CD4-positive, alpha-beta T cell treated with Interleukin-12 subunit alpha and Interleukin-12 subunit beta, for 1 hour (primary cell): Measurements from ENCODE around the gene PPP1R27.
A peak's percentile ranks its signal among the peaks of the same experiment; 100 is the strongest.

ENCODE experiments used
- DNase-seq: peaks from one replicate; pipeline ENCODE4 v3.0.0-alpha.2; 2020

The PPP1R27 gene

GRCh38 chr17:81834831-81835267, at the start of gene PPP1R27:
Gene PPP1R27, minus strand, starts transcription at chr17:81835050. Its CDS starts 97 bp downstream, at chr17:81834953.
- DNase-seq: no peak

GRCh38 chr17:81884520-81884919, 49.7 kb upstream of the PPP1R27 start:
- no peak for DNase-seq

GRCh38 chr17:81879121-81879520, 44.3 kb upstream of the PPP1R27 start:
- no peak for DNase-seq

GRCh38 chr17:81878294-81878693, 43.4 kb upstream of the PPP1R27 start:
- DNase-seq: no peak

- DNase-seq: no peak
These were observed 42.7 kb upstream of the PPP1R27 start for GRCh38 chr17:81877569-81877968.

GRCh38 chr17:81871387-81872230, 36.8 kb upstream of the PPP1R27 start:
- DNase-seq: peak; percentile 96

- DNase-seq: no peak
These were observed 36.1 kb upstream of the PPP1R27 start, which contains the start of gene ARHGDIA for GRCh38 chr17:81870981-81871386. Gene ARHGDIA, minus strand, starts transcription at chr17:81871337. Its CDS starts 1,407 bp downstream, at chr17:81869930.

GRCh38 chr17:81870131-81870980, 35.5 kb upstream of the PPP1R27 start:
- DNase-seq: peak; percentile 51

GRCh38 chr17:81869221-81870130, 34.6 kb upstream of the PPP1R27 start:
- peak; percentile 42 for DNase-seq

- DNase-seq: no peak
These were observed 33.9 kb upstream of the PPP1R27 start for GRCh38 chr17:81868674-81869220.

GRCh38 chr17:81867991-81868673, 33.3 kb upstream of the PPP1R27 start:
- DNase-seq: no peak

GRCh38 chr17:81867170-81867990, 32.5 kb upstream of the PPP1R27 start:
- DNase-seq: peak; percentile 40

- peak; percentile 16 for DNase-seq
These were observed 31.8 kb upstream of the PPP1R27 start for GRCh38 chr17:81866440-81867169.

- DNase-seq: no peak
These were observed 31.0 kb upstream of the PPP1R27 start for GRCh38 chr17:81865733-81866439.

- no peak for DNase-seq
These were observed 30.5 kb upstream of the PPP1R27 start for GRCh38 chr17:81865358-81865732.

GRCh38 chr17:81863833-81864768, 29.3 kb upstream of the PPP1R27 start:
- DNase-seq: no peak

GRCh38 chr17:81863123-81863675, 28.3 kb upstream of the PPP1R27 start:
- DNase-seq: no peak
